Gastroesophageal sphincter (tissue), 4 donors: ENCODE measurements around the gene IFIT3. TPM values are rescaled to one million over a fixed set of nuclear protein-coding genes. Genes with fewer than 3 reads are reported as not detected.
"Not testable (repeated sequence)": the region's sequence is repeated elsewhere in the genome, so short reads cannot be mapped to it uniquely, and the experiment has no call there.

Experiments used
- ATAC-seq: fragments of 150-250 bp; one replicate; pipeline ENCODE4 v1.9.1; 2016; ENCODE audit warnings: mild to moderate bottlenecking, moderate library complexity
- H3K27ac ChIP-seq, 4 donors: fragments of 200-600 bp; sonication (generic) in 3 of 4; 1 replicate in 3 of 4; 2 replicates in 1 of 4; pipeline ENCODE4 v1.5.1; 2016 to 2019
- H3K27me3 ChIP-seq: fragments of 200-600 bp; sonication (generic); one replicate; pipeline ENCODE4 v1.5.1; 2019
- H3K36me3 ChIP-seq, 2 donors: fragments of 200-600 bp; sonication (generic); one replicate each; pipeline ENCODE4 v1.5.1; 2019; ENCODE audit warnings: control low read depth in 1 of 2
- H3K4me1 ChIP-seq, 3 donors: fragments of 200-600 bp; sonication (generic); 1 replicate in 2 of 3; 2 replicates in 1 of 3; pipeline ENCODE4 v1.5.1; 2016 to 2019; ENCODE audit warnings: control low read depth in 2 of 3
- H3K4me3 ChIP-seq, 2 donors: fragments of 200-600 bp; sonication (generic); one replicate each; pipeline ENCODE4 v1.5.1; 2019; ENCODE audit warnings: mild to moderate bottlenecking in 1 of 2, moderate library complexity in 1 of 2
- H3K9me3 ChIP-seq, 3 donors: fragments of 200-600 bp; sonication (generic); one replicate each; pipeline ENCODE4 v1.5.1; 2017 to 2019; ENCODE audit warnings: control low read depth in 2 of 3
- EP300 ChIP-seq: sonication (generic); formaldehyde crosslinking; IDR thresholded peaks from one replicate; pipeline ENCODE4 v1.6.1; 2017; ENCODE audit warnings: antibody characterized with exemption, mild to moderate bottlenecking
- POLR2A ChIP-seq, 2 donors: fragments of 450-650 bp; IDR thresholded peaks; one replicate each; pipeline ENCODE4 v1.6.1; 2017; ENCODE audit warnings: antibody characterized with exemption in 2 of 2, mild to moderate bottlenecking in 2 of 2, moderate library complexity in 1 of 2
- POLR2AphosphoS5 ChIP-seq: sonication (generic); formaldehyde crosslinking; IDR thresholded peaks from one replicate; pipeline ENCODE4 v1.6.1; 2017; ENCODE audit warnings: antibody characterized with exemption
- WGBS, 2 donors: methylation state at CpG; one replicate each; pipeline ENCODE4 v1.1.5; 2018; ENCODE audit warnings: low coverage in 1 of 2; 5-methylcytosine and 5-hydroxymethylcytosine counted together
- total RNA-seq, 4 donors: library from RNA; depleted of rRNA; stranded (reverse); fragments of >200 nt; gene quantifications; one replicate each; pipeline ENCODE4 v1.1.0, GENCODE V29; 2016
- TF ChIP-seq, protein P1 (sequence below), 4 experiments: fragments of 200-600 bp in 2 of 4; fragments of 450-650 bp in 2 of 4; sonication (generic) in 1 of 4; IDR thresholded peaks; one replicate each; pipeline ENCODE4 v1.5.1; 2017 to 2019; ENCODE audit warnings: antibody characterized with exemption in 4 of 4, mild to moderate bottlenecking in 2 of 4, moderate library complexity in 2 of 4

The IFIT3 gene
- total RNA-seq, 4 donors from 2014 or later = 8.1 to 15.5 (median 11.9) TPM

GRCh38 chr10:89309156-89310055 lies 18.4 kb upstream of the IFIT3 start:
- TF ChIP-seq, protein P1, sequence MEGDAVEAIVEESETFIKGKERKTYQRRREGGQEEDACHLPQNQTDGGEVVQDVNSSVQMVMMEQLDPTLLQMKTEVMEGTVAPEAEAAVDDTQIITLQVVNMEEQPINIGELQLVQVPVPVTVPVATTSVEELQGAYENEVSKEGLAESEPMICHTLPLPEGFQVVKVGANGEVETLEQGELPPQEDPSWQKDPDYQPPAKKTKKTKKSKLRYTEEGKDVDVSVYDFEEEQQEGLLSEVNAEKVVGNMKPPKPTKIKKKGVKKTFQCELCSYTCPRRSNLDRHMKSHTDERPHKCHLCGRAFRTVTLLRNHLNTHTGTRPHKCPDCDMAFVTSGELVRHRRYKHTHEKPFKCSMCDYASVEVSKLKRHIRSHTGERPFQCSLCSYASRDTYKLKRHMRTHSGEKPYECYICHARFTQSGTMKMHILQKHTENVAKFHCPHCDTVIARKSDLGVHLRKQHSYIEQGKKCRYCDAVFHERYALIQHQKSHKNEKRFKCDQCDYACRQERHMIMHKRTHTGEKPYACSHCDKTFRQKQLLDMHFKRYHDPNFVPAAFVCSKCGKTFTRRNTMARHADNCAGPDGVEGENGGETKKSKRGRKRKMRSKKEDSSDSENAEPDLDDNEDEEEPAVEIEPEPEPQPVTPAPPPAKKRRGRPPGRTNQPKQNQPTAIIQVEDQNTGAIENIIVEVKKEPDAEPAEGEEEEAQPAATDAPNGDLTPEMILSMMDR (IDR thresholded peaks at IDR 0.05) = no peak
- TF ChIP-seq POLR2A (IDR thresholded peaks at IDR 0.05) (no peak), EP300 (no peak), POLR2AphosphoS5 (no peak)
- WGBS, 2 donors = 89 to 97% methylated on average over 4 to 7 of the region's 7 CpGs

DNA sequence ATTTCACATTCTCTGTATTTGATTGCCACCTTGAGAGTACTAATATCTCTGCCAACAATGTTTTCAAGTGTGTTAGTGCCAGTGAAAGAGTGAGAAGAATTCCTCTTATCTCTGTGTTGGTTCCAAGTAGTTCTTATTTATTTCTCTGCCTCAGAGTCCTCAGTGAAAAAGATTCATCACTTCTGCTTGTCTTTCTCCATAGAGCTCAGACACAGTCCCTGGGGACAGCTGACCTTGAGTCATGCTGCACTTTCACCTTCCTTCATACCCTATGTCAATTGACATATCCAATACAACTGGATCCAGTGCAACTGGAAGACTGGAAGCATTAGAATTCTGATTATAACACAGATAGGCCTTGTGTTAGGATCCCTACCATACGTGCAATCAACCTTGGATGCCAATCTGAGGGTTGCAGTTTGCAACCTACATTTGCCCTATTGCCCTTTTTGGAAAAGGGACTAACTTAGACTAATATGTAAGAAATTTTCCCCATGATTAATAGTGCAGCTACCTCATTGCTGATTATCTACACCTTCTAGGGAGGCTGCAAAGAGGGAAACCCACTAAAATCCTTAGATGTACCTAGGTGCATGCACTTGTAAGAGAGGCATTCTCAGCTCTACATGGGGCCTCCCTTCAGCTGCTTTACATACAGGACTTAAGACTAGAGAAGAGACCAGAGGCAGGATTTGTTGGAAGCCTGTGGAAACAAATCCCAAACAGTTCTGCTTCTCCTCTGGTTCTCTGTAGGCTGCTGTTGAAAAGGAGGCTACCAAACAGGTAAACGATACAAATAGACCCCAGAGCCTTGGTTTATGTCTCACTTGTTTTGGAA lies 17.5 kb upstream of the IFIT3 start:
- H3K4me1 ChIP-seq = no peaks in the 10 kb centered on the region
- no peak overlapping the region for H3K4me3 ChIP-seq
- 89 to 96% methylated on average over 2 of the region's 2 CpGs for WGBS, 2 donors
- no peak overlapping the region for H3K27ac ChIP-seq
- no peak for ATAC-seq
- H3K27me3 ChIP-seq = no peaks in the 10 kb centered on the region
- no peak for TF ChIP-seq EP300
- TF ChIP-seq POLR2AphosphoS5 = no peak
- TF ChIP-seq, protein P1 (IDR thresholded peaks at IDR 0.05) = no peak
- no peak for TF ChIP-seq POLR2A (IDR thresholded peaks at IDR 0.05)
- peaks cover 0 to 5% (median 0%) of the 10 kb centered on the region in 3 donors for H3K9me3 ChIP-seq
- H3K36me3 ChIP-seq = peaks cover 0 to 37% of the 10 kb centered on the region in 2 donors

More at GRCh38 chr10:89309156-89310055, 18.4 kb upstream of the IFIT3 start:
- Histone ChIP-seq H3K27me3 (no peaks in the 10 kb centered on the region), H3K9me3 (peaks cover 0 to 5% (median 0%) of the 10 kb centered on the region in 3 donors), H3K4me1 (peaks cover 0 to under 1% (median 0%) of the 10 kb centered on the region in 3 donors), H3K36me3 (peaks cover 0 to 37% of the 10 kb centered on the region in 2 donors), H3K27ac (no peak overlapping the region), H3K4me3 (no peak overlapping the region)
- no peak for ATAC-seq

DNA sequence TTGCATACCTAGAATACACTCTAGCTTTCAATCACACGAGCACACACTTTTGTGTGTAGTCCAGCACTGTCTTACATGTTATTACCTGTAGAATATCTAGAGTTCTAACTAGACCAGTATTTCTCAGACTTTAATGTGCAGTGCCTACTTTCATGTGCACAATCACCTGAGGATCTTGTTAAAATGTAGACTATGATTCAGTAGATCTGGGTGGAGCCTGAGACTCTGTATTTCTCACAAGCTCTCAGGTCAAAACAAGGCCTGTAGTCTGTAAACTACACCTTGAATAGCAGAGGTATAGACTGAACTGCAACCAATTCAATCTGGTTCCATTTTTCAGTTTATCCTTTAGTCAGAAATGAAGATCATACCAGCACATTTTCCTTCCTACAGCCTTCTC lies 14.8 kb upstream of the IFIT3 start:
- ATAC-seq = no peak
- H3K9me3 ChIP-seq = peaks cover 0 to 4% (median 0%) of the 10 kb centered on the region in 3 donors
- no peaks in the 10 kb centered on the region for H3K4me1 ChIP-seq
- no peak for TF ChIP-seq EP300
- TF ChIP-seq POLR2AphosphoS5 = no peak
- TF ChIP-seq POLR2A (IDR thresholded peaks at IDR 0.05) = no peak
- TF ChIP-seq, protein P1 (IDR thresholded peaks at IDR 0.05) = no peak
- WGBS, 2 donors = 90 to 93% methylated on average over 1 of the region's 1 CpG
- H3K36me3 ChIP-seq = peaks cover 0 to 13% of the 10 kb centered on the region in 2 donors
- no peak overlapping the region for H3K4me3 ChIP-seq
- H3K27me3 ChIP-seq = no peaks in the 10 kb centered on the region
- H3K27ac ChIP-seq = no peak overlapping the region

- Histone ChIP-seq H3K27me3 (no peaks in the 10 kb centered on the region), H3K9me3 (no peaks in the 10 kb centered on the region), H3K36me3 (no peaks in the 10 kb centered on the region), H3K27ac (no peak overlapping the region), H3K4me3 (no peak overlapping the region), H3K4me1 (no peaks in the 10 kb centered on the region)
- TF ChIP-seq, protein P1 (IDR thresholded peaks at IDR 0.05) = no peak
- TF ChIP-seq EP300 (no peak), POLR2AphosphoS5 (no peak), POLR2A (IDR thresholded peaks at IDR 0.05) (no peak)
- ATAC-seq = no peak
Measured at GRCh38 chr10:89314676-89315075, 13.1 kb upstream of the IFIT3 start.

- ATAC-seq, H3K9me3 ChIP-seq, H3K4me3 ChIP-seq, H3K4me1 ChIP-seq, H3K27me3 ChIP-seq, H3K27ac ChIP-seq, H3K36me3 ChIP-seq: not testable (repeated sequence)
- 91 to 100% methylated on average over 4 of the region's 4 CpGs for WGBS, 2 donors
Measured at GRCh38 chr10:89318047-89318446, 9.8 kb upstream of the IFIT3 start.

GRCh38 chr10:89325081-89325480 lies 2.7 kb upstream of the IFIT3 start:
- H3K4me1 ChIP-seq = peaks cover 8 to 30% (median 8%) of the 10 kb centered on the region in 3 donors
- not testable (repeated sequence) for H3K4me3 ChIP-seq, H3K9me3 ChIP-seq, H3K27ac ChIP-seq, ATAC-seq, H3K36me3 ChIP-seq, H3K27me3 ChIP-seq

DNA sequence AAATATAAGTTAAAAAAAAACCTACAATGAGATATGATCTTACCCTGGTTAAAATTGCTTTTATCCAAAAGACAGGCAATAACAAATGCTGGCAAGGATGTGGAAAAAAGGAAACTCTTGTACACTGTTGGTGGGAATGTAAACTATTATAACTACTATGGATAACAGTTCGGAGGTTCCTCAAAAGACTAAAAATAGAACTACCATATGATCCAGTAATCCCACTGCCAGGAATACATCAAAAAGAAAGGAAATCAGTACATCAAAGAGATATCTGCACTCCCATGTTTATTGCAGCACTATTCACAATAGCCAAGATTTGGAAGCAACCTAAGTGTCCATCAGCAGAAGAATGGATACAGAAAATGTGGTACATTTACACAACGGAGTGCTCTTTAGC lies 1.9 kb upstream of the IFIT3 start:
- H3K27ac ChIP-seq = not testable (repeated sequence)

More for the DNA sequence above, 1.9 kb upstream of the IFIT3 start:
- not testable (repeated sequence) for H3K4me3 ChIP-seq, H3K36me3 ChIP-seq, H3K27me3 ChIP-seq, H3K9me3 ChIP-seq, ATAC-seq
- 25 to 34% methylated on average over 2 of the region's 2 CpGs for WGBS, 2 donors
- H3K4me1 ChIP-seq = peaks cover 8 to 37% (median 8%) of the 10 kb centered on the region in 3 donors
